HepG2 (cell line): ENCODE data around the gene WDR91. TPM values are rescaled to one million over a fixed set of nuclear protein-coding genes. Genes with fewer than 3 reads are reported as not detected.

Experiments used
- CHD4 ChIP-seq: fragments of 200-600 bp; sonication (generic); IDR thresholded peaks from 2 replicates; pipeline ENCODE4 v1.7.0; 2017; ENCODE audit warnings: mild to moderate bottlenecking, low read length, borderline replicate concordance
- DRAP1 ChIP-seq: IDR thresholded peaks from 2 replicates; pipeline ENCODE4 v1.6.1; 2016; ENCODE audit warnings: missing genetic modification reagents, missing compliant biosample characterization
- ELK4 ChIP-seq: sonication (generic); formaldehyde crosslinking; IDR thresholded peaks from 2 replicates; pipeline ENCODE4 v1.9.0; 2021; ENCODE audit warnings: missing genetic modification reagents, borderline replicate concordance
- ETS1 ChIP-seq: sonication (generic); formaldehyde crosslinking; IDR thresholded peaks from 2 replicates; pipeline ENCODE4 v1.4.0; 2020; ENCODE audit warnings: missing genetic modification reagents
- FOSL2 ChIP-seq: sonication (generic); formaldehyde crosslinking; IDR thresholded peaks from 2 replicates; pipeline ENCODE4 v1.4.0; 2020; ENCODE audit warnings: missing genetic modification reagents
- FOXK1 ChIP-seq: sonication (generic); formaldehyde crosslinking; IDR thresholded peaks from 2 replicates; pipeline ENCODE4 v1.4.0; 2020; ENCODE audit warnings: low read depth, missing genetic modification reagents, borderline replicate concordance
- FOXO4 ChIP-seq: sonication (generic); formaldehyde crosslinking; conservative IDR thresholded peaks from 2 replicates; pipeline ENCODE4 v1.8.1; 2023; ENCODE audit warnings: missing genetic modification reagents
- NPAS2 ChIP-seq: sonication (generic); formaldehyde crosslinking; IDR thresholded peaks from 2 replicates; pipeline ENCODE4 v1.8.0; 2022; ENCODE audit warnings: mild to moderate bottlenecking, missing genetic modification reagents, borderline replicate concordance
- SMAD3 ChIP-seq: sonication (generic); formaldehyde crosslinking; IDR thresholded peaks from 2 replicates; pipeline ENCODE4 v1.4.0; 2020; ENCODE audit warnings: missing genetic modification reagents
- SP4 ChIP-seq: sonication (generic); formaldehyde crosslinking; IDR thresholded peaks from 2 replicates; pipeline ENCODE4 v1.8.1; 2023; ENCODE audit warnings: mild to moderate bottlenecking, missing genetic modification reagents
- STAG1 ChIP-seq: sonication (generic); formaldehyde crosslinking; IDR thresholded peaks from 2 replicates; pipeline ENCODE4 v1.4.0; 2020; ENCODE audit warnings: missing genetic modification reagents
- THYN1 ChIP-seq: sonication (generic); formaldehyde crosslinking; IDR thresholded peaks from 2 replicates; pipeline ENCODE4 v1.8.1; 2023; ENCODE audit warnings: low read depth, mild to moderate bottlenecking, moderate library complexity, missing genetic modification reagents, borderline replicate concordance
- ZBTB21 ChIP-seq: sonication (generic); formaldehyde crosslinking; IDR thresholded peaks from 2 replicates; pipeline ENCODE4 v1.4.0; 2020; ENCODE audit warnings: missing genetic modification reagents
- ZBTB38 ChIP-seq: sonication (generic); formaldehyde crosslinking; IDR thresholded peaks from 2 replicates; pipeline ENCODE4 v1.5.1; 2020; ENCODE audit warnings: mild to moderate bottlenecking, missing genetic modification reagents
- ZMYM4 ChIP-seq: sonication (generic); formaldehyde crosslinking; IDR thresholded peaks from 2 replicates; pipeline ENCODE4 v1.8.1; 2023; ENCODE audit warnings: mild to moderate bottlenecking, missing genetic modification reagents
- ZNF136 ChIP-seq: sonication (generic); formaldehyde crosslinking; IDR thresholded peaks from 2 replicates; pipeline ENCODE4 v1.8.1; 2022; ENCODE audit warnings: low read depth, mild to moderate bottlenecking, moderate library complexity, missing genetic modification reagents
- ZNF18 ChIP-seq: sonication (generic); formaldehyde crosslinking; IDR thresholded peaks from 2 replicates; pipeline ENCODE4 v1.8.0; 2022; ENCODE audit warnings: mild to moderate bottlenecking, missing genetic modification reagents; ENCODE audit not compliant: insufficient replicate concordance
- ZNF235 ChIP-seq: sonication (generic); formaldehyde crosslinking; IDR thresholded peaks from 2 replicates; pipeline ENCODE4 v1.8.1; 2023; ENCODE audit warnings: mild to moderate bottlenecking, missing genetic modification reagents, borderline replicate concordance
- ZNF253 ChIP-seq: sonication (generic); formaldehyde crosslinking; IDR thresholded peaks from 2 replicates; pipeline ENCODE4 v1.8.0; 2022; ENCODE audit warnings: mild to moderate bottlenecking, missing genetic modification reagents, borderline replicate concordance
- ZNF589 ChIP-seq: sonication (generic); formaldehyde crosslinking; conservative IDR thresholded peaks from 2 replicates; pipeline ENCODE4 v1.8.0; 2022; ENCODE audit warnings: mild to moderate bottlenecking, moderate library complexity, missing genetic modification reagents
- ZNF691 ChIP-seq: sonication (generic); formaldehyde crosslinking; IDR thresholded peaks from 2 replicates; pipeline ENCODE4 v1.4.0; 2020; ENCODE audit warnings: missing genetic modification reagents, low read depth, mild to moderate bottlenecking, borderline replicate concordance
- ZNF724P ChIP-seq: sonication (generic); formaldehyde crosslinking; IDR thresholded peaks from 2 replicates; pipeline ENCODE4 v1.8.0; 2022; ENCODE audit warnings: missing genetic modification reagents, borderline replicate concordance
- ZNF790 ChIP-seq: sonication (generic); formaldehyde crosslinking; IDR thresholded peaks from 2 replicates; pipeline ENCODE4 v1.8.0; 2022; ENCODE audit warnings: missing genetic modification reagents, mild to moderate bottlenecking, borderline replicate concordance
- polyA plus RNA-seq, 8 experiments: library from polyadenylated mRNA; depleted of rRNA in 3 of 8; stranded (reverse) in 7 of 8; unstranded in 1 of 8; fragments of >200 nt; fragmentation: Illumina TruSeq in 4 of 8; extraction: Trizol in 4 of 8; gene quantifications; 2 replicates each; pipeline versions ENCODE4 v1.2.1 to v1.2.3, GENCODE V29; 2011 to 2016; ENCODE audit warnings: low read depth in 4 of 8, missing spikeins in 1 of 8, mixed read lengths in 1 of 8; ENCODE audit not compliant: insufficient read depth in 1 of 8
- total RNA-seq, 5 experiments: library from RNA; depleted of rRNA; stranded (reverse); fragments of >200 nt; fragmentation: Illumina TruSeq; extraction: Trizol; gene quantifications; 2 replicates each; pipeline ENCODE4 v1.2.3, GENCODE V29; 2016; ENCODE audit warnings: low read depth in 1 of 5

WDR91 gene
- total and polyA plus RNA-seq, 2 of the 13 experiments (the other 11 are each of a cell fraction or from before 2014, with no cell fraction given), result 11.6 to 12.1 TPM

GRCh38 chr7:135169141-135169963, 42.0 kb downstream of the WDR91 start (continued):
- TF ChIP-seq ETS1 (CRISPR knock-in tag) (no peak), ZBTB38 (CRISPR knock-in tag) (peak; percentile 85), ZBTB21 (CRISPR knock-in tag) (no peak), THYN1 (CRISPR knock-in tag) (no peak), ZNF136 (CRISPR knock-in tag) (no peak), DRAP1 (CRISPR knock-in tag) (peak; percentile 44; the same call in 1 of the 2 replicates), ZNF235 (CRISPR knock-in tag) (no peak), ZNF589 (CRISPR knock-in tag) (no peak), ZMYM4 (CRISPR knock-in tag) (peak; percentile 59), ZNF790 (CRISPR knock-in tag) (no peak), SP4 (CRISPR knock-in tag) (no peak), ELK4 (CRISPR knock-in tag) (no peak), ZNF691 (CRISPR knock-in tag) (no peak; the same call in 1 of the 2 replicates), FOXK1 (no peak), FOSL2 (peak; percentile 69), SMAD3 (CRISPR knock-in tag) (no peak), NPAS2 (no peak), FOXO4 (CRISPR knock-in tag) (no peak), CHD4 (no peak), ZNF724P (no peak), STAG1 (CRISPR knock-in tag) (peak; percentile 69), ZNF253 (CRISPR knock-in tag) (no peak), ZNF18 (CRISPR knock-in tag) (no peak)
